Progenitor cell of endocrine pancreas (in vitro differentiated cells): ENCODE data around the gene ASPA. TPM values are rescaled to one million over a fixed set of nuclear protein-coding genes. Genes with fewer than 3 reads are reported as not detected.

Source experiments
- DNase-seq: peaks from one replicate; pipeline ENCODE4 v3.0.0; 2021; ENCODE audit warnings: low spot score; ENCODE audit not compliant: unreplicated experiment
- H3K27ac Mint-ChIP-seq: 2 replicates; pipeline ENCODE4 v1.8.0; 2021; ENCODE audit warnings: mild to moderate bottlenecking, moderate library complexity, mixed read lengths
- H3K27me3 Mint-ChIP-seq: 2 replicates; pipeline ENCODE4 v1.8.0; 2021; ENCODE audit warnings: mixed read lengths
- H3K36me3 Mint-ChIP-seq: 2 replicates; pipeline ENCODE4 v1.8.0; 2022; ENCODE audit warnings: mixed read lengths; ENCODE audit not compliant: insufficient read depth
- H3K4me1 Mint-ChIP-seq: 2 replicates; pipeline ENCODE4 v1.8.0; 2021; ENCODE audit warnings: low read depth, mixed read lengths
- H3K4me3 Mint-ChIP-seq: 2 replicates; pipeline ENCODE4 v1.8.0; 2021; ENCODE audit warnings: low read depth, mild to moderate bottlenecking, moderate library complexity, mixed read lengths
- H3K9me3 Mint-ChIP-seq: 2 replicates; pipeline ENCODE4 v1.8.0; 2021; ENCODE audit warnings: low read depth, mixed read lengths
- total RNA-seq: library from RNA; stranded (reverse); gene quantifications from 2 replicates; pipeline ENCODE4 v1.2.1, GENCODE V29; 2021
- TF ChIP-seq, protein P1 (sequence below): fragments of 200-600 bp; sonication (generic); IDR thresholded peaks from one replicate; pipeline ENCODE4 v1.5.0; 2021; ENCODE audit warnings: antibody characterized with exemption, mild to moderate bottlenecking; ENCODE audit not compliant: unreplicated experiment

The ASPA gene
- total RNA-seq, 1 donor from 2014 or later: not detected

DNA sequence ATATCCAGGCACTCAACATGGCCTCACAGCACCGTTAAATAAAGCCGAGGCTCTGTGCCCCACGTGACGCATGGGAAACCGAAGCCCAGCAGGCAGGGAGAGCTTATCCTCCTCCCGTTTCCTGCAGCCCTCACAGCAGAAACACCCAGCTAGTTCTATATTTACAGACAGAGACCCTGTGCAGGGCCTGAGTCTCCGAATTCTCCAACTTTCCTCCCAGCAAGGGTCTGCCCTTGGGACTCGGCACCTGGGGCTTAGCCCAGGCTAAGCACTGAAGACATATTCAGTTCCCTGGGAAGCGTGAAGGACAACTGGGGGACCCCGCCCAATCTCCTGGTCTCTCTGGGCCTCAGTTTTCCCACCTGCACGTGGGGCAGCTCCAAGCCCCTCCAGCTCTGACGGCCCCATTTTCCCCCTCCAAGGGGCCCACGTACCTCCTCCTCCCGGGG is 52.6 kb downstream of the ASPA start:
- Mint-ChIP-seq H3K27me3 (peaks cover 4% of the 10 kb centered on the region), H3K9me3 (no peaks in the 10 kb centered on the region), H3K4me3 (no peak overlapping the region), H3K36me3 (no peaks in the 10 kb centered on the region), H3K27ac (no peak overlapping the region), H3K4me1 (peaks cover 6% of the 10 kb centered on the region)
- no peak for DNase-seq
- TF ChIP-seq, protein P1, sequence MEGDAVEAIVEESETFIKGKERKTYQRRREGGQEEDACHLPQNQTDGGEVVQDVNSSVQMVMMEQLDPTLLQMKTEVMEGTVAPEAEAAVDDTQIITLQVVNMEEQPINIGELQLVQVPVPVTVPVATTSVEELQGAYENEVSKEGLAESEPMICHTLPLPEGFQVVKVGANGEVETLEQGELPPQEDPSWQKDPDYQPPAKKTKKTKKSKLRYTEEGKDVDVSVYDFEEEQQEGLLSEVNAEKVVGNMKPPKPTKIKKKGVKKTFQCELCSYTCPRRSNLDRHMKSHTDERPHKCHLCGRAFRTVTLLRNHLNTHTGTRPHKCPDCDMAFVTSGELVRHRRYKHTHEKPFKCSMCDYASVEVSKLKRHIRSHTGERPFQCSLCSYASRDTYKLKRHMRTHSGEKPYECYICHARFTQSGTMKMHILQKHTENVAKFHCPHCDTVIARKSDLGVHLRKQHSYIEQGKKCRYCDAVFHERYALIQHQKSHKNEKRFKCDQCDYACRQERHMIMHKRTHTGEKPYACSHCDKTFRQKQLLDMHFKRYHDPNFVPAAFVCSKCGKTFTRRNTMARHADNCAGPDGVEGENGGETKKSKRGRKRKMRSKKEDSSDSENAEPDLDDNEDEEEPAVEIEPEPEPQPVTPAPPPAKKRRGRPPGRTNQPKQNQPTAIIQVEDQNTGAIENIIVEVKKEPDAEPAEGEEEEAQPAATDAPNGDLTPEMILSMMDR: no peak

DNA sequence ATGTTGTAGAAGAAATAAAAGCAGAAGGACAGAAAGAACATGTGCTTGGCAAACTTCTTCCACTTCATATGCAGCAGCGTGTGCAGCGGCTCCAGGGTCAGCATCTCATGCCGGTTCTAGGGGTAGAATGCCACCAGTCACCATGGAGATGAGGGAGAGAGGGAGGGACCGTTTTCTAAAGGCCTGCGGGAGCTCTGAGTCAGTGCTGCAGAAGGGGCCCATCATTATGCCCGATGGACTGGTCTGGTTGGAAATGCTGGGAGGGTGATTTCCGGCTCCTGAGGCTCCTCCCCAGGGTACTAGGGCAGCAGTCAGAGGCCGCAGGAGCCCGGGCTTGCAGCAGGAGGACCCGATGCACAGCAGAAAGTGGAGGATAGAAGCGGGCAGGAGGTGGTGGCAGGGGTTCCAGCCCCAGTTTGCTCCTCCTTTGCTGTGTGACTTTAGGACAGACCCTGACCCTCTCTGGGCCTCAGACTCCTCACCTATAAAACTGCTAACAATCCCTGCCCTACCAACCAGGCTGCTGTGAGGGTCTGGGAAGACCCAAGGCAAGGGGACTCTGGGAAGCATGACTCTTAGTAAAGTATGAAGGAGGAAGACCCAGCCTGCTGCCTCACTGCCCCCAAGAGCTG is 53.2 kb downstream of the ASPA start:
- TF ChIP-seq, protein P1: no peak
- Mint-ChIP-seq H3K27ac (no peak overlapping the region), H3K4me3 (no peak overlapping the region)

DNA sequence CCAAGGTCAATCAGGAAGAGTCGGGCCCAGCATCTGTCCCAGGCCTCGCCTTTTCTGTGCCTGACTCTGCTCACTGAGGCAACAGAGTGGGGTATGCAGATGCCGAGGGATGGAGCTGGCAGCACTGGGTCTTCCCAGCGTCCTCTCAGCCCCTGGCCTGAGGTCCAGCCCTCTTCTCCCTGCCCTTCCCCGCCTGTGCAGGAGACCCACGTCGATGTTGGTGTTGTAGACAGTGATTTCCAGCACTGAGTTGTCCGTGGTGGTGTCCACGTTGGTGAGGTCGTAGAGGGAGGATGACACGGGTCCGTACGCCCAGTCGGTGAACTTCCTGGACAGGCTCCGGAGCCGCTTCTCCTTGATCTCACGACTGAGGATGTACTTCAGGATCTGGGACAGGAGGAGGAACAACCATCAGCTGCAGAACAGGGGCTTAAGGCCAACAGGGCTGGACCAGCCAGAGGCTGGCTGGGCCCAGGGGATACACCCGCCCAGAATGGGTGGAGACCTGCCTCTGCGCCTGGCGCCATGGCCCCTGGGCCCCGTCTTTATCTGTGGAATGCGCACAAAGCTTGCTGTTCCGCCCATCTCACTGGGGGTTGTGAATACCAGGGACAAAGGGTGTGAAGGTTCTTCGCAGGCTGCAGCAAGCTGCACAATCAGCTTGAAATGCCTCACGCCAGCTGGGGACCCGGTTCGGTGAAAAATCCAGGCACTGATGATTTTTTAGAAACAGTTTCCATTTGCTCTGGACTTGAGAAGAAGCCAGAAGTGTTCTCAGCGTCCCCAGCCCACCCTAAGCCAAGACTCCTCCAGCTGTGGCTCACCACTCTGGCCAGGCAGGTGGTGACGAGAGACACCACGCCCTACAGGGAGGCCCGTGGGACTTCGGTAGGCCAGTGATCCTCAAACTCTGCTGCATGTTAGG is 54.3 kb downstream of the ASPA start:
- Mint-ChIP-seq H3K36me3 (no peaks in the 10 kb centered on the region), H3K4me1 (peaks cover 6% of the 10 kb centered on the region), H3K27me3 (peaks cover 4% of the 10 kb centered on the region), H3K27ac (peak overlapping the region; percentile 92), H3K4me3 (peak overlapping the region; percentile 14), H3K9me3 (no peaks in the 10 kb centered on the region)
- no peak for DNase-seq
- TF ChIP-seq, protein P1: no peak

More for the DNA sequence above, 53.2 kb downstream of the ASPA start:
- DNase-seq: no peak
- peaks cover 6% of the 10 kb centered on the region for H3K4me1 Mint-ChIP-seq
- no peaks in the 10 kb centered on the region for H3K9me3 Mint-ChIP-seq
- H3K36me3 Mint-ChIP-seq: no peaks in the 10 kb centered on the region
- peaks cover 4% of the 10 kb centered on the region for H3K27me3 Mint-ChIP-seq

DNA sequence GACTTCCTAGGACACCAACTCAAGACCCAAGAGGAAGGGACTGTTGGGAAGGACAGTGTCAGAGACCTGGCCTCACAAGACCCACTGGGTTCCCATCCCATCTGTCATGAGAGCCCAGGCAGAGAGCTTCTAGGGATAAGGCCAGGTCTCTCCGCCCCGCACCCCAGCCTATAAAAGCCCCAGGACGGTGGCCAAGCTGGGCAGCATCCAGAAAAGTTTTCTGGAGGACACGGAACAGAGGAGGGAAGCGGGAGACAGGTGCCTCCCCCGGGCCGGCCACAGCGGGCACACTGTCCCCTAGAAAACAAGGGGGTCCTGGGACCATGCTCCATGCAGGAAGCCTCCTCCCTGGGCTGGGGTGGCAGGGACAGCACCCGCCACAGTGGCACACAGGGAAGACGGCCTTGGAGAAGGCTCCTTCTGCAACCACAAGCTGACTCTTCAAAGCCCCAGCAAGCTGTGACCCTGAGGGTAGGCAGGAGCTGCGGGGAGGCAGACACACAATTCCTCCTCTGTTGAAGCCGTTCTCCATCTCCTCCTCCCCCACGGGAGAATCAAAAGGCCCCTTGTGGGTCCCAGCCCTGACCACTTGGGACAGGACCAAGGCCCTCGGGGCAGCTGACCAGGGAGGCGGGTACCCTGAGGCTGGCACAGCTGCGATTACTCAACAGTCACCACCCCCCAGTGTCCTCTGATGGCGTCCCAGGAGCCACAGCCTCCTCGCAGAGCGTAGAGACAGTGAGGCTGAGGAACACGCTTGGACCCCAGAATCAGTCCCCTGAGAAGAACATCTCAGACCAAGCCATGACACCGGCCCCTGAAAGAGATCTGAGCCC is 55.7 kb downstream of the ASPA start:
- Mint-ChIP-seq H3K27me3 (peaks cover 5% of the 10 kb centered on the region), H3K9me3 (no peaks in the 10 kb centered on the region), H3K4me1 (peaks cover 11% of the 10 kb centered on the region), H3K27ac (no peak overlapping the region), H3K36me3 (no peaks in the 10 kb centered on the region), H3K4me3 (no peak overlapping the region)
- TF ChIP-seq, protein P1: no peak
- DNase-seq: no peak
